Progenitor cell of endocrine pancreas (in vitro differentiated cells): ENCODE measurements around the gene KANSL1. TPM values are rescaled to one million over a fixed set of nuclear protein-coding genes. Genes with fewer than 3 reads are reported as not detected.
A peak's percentile ranks its signal among the peaks of the same experiment; 100 is the strongest.

Experiments
- DNase-seq: peaks from one replicate; pipeline ENCODE4 v3.0.0; 2021; ENCODE audit warnings: low spot score; ENCODE audit not compliant: unreplicated experiment
- H3K27ac Mint-ChIP-seq: 2 replicates; pipeline ENCODE4 v1.8.0; 2021; ENCODE audit warnings: mild to moderate bottlenecking, moderate library complexity, mixed read lengths
- H3K27me3 Mint-ChIP-seq: 2 replicates; pipeline ENCODE4 v1.8.0; 2021; ENCODE audit warnings: mixed read lengths
- H3K36me3 Mint-ChIP-seq: 2 replicates; pipeline ENCODE4 v1.8.0; 2022; ENCODE audit warnings: mixed read lengths; ENCODE audit not compliant: insufficient read depth
- H3K4me1 Mint-ChIP-seq: 2 replicates; pipeline ENCODE4 v1.8.0; 2021; ENCODE audit warnings: low read depth, mixed read lengths
- H3K4me3 Mint-ChIP-seq: 2 replicates; pipeline ENCODE4 v1.8.0; 2021; ENCODE audit warnings: low read depth, mild to moderate bottlenecking, moderate library complexity, mixed read lengths
- H3K9me3 Mint-ChIP-seq: 2 replicates; pipeline ENCODE4 v1.8.0; 2021; ENCODE audit warnings: low read depth, mixed read lengths
- total RNA-seq: library from RNA; stranded (reverse); gene quantifications from 2 replicates; pipeline ENCODE4 v1.2.1, GENCODE V29; 2021
- TF ChIP-seq, protein P1 (sequence below): fragments of 200-600 bp; sonication (generic); IDR thresholded peaks from one replicate; pipeline ENCODE4 v1.5.0; 2021; ENCODE audit warnings: antibody characterized with exemption, mild to moderate bottlenecking; ENCODE audit not compliant: unreplicated experiment

Gene KANSL1
- total RNA-seq, 1 donor from 2014 or later, result 173 TPM

GRCh38 chr17:46056800-46057304, 136.4 kb downstream of the KANSL1 start:
- H3K4me3 Mint-ChIP-seq, result no peak overlapping the region
- TF ChIP-seq, protein P1, sequence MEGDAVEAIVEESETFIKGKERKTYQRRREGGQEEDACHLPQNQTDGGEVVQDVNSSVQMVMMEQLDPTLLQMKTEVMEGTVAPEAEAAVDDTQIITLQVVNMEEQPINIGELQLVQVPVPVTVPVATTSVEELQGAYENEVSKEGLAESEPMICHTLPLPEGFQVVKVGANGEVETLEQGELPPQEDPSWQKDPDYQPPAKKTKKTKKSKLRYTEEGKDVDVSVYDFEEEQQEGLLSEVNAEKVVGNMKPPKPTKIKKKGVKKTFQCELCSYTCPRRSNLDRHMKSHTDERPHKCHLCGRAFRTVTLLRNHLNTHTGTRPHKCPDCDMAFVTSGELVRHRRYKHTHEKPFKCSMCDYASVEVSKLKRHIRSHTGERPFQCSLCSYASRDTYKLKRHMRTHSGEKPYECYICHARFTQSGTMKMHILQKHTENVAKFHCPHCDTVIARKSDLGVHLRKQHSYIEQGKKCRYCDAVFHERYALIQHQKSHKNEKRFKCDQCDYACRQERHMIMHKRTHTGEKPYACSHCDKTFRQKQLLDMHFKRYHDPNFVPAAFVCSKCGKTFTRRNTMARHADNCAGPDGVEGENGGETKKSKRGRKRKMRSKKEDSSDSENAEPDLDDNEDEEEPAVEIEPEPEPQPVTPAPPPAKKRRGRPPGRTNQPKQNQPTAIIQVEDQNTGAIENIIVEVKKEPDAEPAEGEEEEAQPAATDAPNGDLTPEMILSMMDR, result no peak
- H3K27ac Mint-ChIP-seq, result peak overlapping the region; percentile 90
- peaks cover 19% of the 10 kb centered on the region for H3K36me3 Mint-ChIP-seq
- peaks cover 12% of the 10 kb centered on the region for H3K4me1 Mint-ChIP-seq
- H3K9me3 Mint-ChIP-seq, result peaks cover 3% of the 10 kb centered on the region
- no peaks in the 10 kb centered on the region for H3K27me3 Mint-ChIP-seq
- DNase-seq, result no peak

- DNase-seq, result no peak
- H3K36me3 Mint-ChIP-seq, result peaks cover 30% of the 10 kb centered on the region
- TF ChIP-seq, protein P1, result no peak
- H3K4me3 Mint-ChIP-seq, result no peak overlapping the region
- peaks cover 3% of the 10 kb centered on the region for H3K9me3 Mint-ChIP-seq
- peaks cover 24% of the 10 kb centered on the region for H3K4me1 Mint-ChIP-seq
- no peaks in the 10 kb centered on the region for H3K27me3 Mint-ChIP-seq
- H3K27ac Mint-ChIP-seq, result peak overlapping the region; percentile 44
Measured at GRCh38 chr17:46053911-46054534, 139.2 kb downstream of the KANSL1 start.

DNA sequence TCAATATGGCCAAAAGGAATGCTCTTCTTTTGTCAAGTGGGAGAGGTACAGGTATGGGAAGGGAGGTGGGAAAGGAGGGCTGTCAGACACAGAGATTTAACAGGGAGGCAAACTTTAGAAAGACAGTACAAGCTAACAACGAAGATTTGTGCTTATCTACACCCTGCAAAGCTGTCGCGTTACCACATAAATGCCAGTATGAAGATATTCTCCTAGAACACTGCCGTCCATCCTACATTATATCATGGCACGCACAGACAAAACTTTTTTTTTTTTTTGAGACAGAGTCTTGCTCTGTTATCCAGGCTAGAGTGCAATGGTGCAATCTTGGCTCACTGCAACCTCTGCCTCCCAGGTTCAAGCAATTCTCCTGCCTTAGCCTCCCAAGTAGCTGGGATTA, 143.6 kb downstream of the KANSL1 start:
- Mint-ChIP-seq H3K4me3 (no peak overlapping the region), H3K27me3 (no peaks in the 10 kb centered on the region), H3K9me3 (peaks cover 3% of the 10 kb centered on the region), H3K27ac (peak overlapping the region; percentile 56), H3K36me3 (peaks cover 42% of the 10 kb centered on the region), H3K4me1 (peaks cover 26% of the 10 kb centered on the region)
- TF ChIP-seq, protein P1, result no peak
- no peak for DNase-seq

- Mint-ChIP-seq H3K36me3 (peaks cover 41% of the 10 kb centered on the region), H3K4me1 (peaks cover 29% of the 10 kb centered on the region), H3K27me3 (no peaks in the 10 kb centered on the region), H3K4me3 (no peak overlapping the region), H3K27ac (no peak overlapping the region), H3K9me3 (no peaks in the 10 kb centered on the region)
- no peak for DNase-seq
- TF ChIP-seq, protein P1, result no peak
Measured at GRCh38 chr17:46047856-46048255, 145.4 kb downstream of the KANSL1 start.

GRCh38 chr17:46047398-46047797, 145.8 kb downstream of the KANSL1 start:
- Mint-ChIP-seq H3K27me3 (no peaks in the 10 kb centered on the region), H3K27ac (no peak overlapping the region)

More at GRCh38 chr17:46047398-46047797, 145.8 kb downstream of the KANSL1 start:
- Mint-ChIP-seq H3K9me3 (no peaks in the 10 kb centered on the region), H3K4me1 (peaks cover 28% of the 10 kb centered on the region), H3K4me3 (no peak overlapping the region), H3K36me3 (peaks cover 41% of the 10 kb centered on the region)
- DNase-seq, result no peak
- TF ChIP-seq, protein P1, result no peak
